ENCODE results near the gene GDAP1L1.

GRCh38 chr20:44211177-44212039, 35.7 kb upstream of the GDAP1L1 start:
- TF ChIP-seq YY1 (IDR thresholded peaks at IDR 0.05; ENCODE audit: insufficient read depth, insufficient read length): no peak
- TF ChIP-seq ZNF274 (IDR thresholded peaks at IDR 0.05; ENCODE audit: low read depth, low read length): no peak
- TF ChIP-seq SUZ12 (IDR thresholded peaks at IDR 0.05; ENCODE audit: extremely low read depth, insufficient read depth, insufficient read length): no peak

All from NT2/D1 (cell line).